CD14-positive monocyte (primary cell): Measurements from ENCODE around the gene SH3PXD2A. TPM values are rescaled to one million over a fixed set of nuclear protein-coding genes. Genes with fewer than 3 reads are reported as not detected.

Source experiments
- DNase-seq, 3 donors: peaks; one replicate each; pipeline ENCODE4 v3.0.0-alpha.2; 2011 to 2022
- H2AFZ ChIP-seq: 2 replicates; pipeline ENCODE4 v1.6.0; 2012; ENCODE audit warnings: mild to moderate bottlenecking, low read depth, low read length, inconsistent platforms; ENCODE audit not compliant: insufficient read depth, poor library complexity, severe bottlenecking
- H3K27ac ChIP-seq, 2 donors: 1 replicate in 1 of 2; 2 replicates in 1 of 2; pipeline ENCODE4 v1.5.1; 2012 to 2013; ENCODE audit warnings: low read length in 2 of 2, control low read depth in 1 of 2, inconsistent platforms in 1 of 2, low read depth in 1 of 2, mild to moderate bottlenecking in 1 of 2
- H3K27me3 ChIP-seq, 2 donors: one replicate each; pipeline versions ENCODE4 v1.6.0 to v1.6.1; 2011 to 2013; ENCODE audit warnings: low read length in 2 of 2; ENCODE audit not compliant: control insufficient read depth in 2 of 2, insufficient read depth in 2 of 2
- H3K36me3 ChIP-seq, 2 donors: replicated peaks in 1 of 2; 1 replicate in 1 of 2; 2 replicates in 1 of 2; pipeline versions ENCODE4 v1.5.1 to v1.6.1; 2012 to 2013; ENCODE audit warnings: low read length in 2 of 2, control low read depth in 1 of 2, inconsistent platforms in 1 of 2, mild to moderate bottlenecking in 1 of 2; ENCODE audit not compliant: insufficient read depth in 2 of 2, control insufficient read depth in 1 of 2
- H3K4me1 ChIP-seq, 2 donors: 1 replicate in 1 of 2; 2 replicates in 1 of 2; pipeline versions ENCODE4 v1.5.1 to v1.6.1; 2012 to 2013; ENCODE audit warnings: low read length in 2 of 2, control low read depth in 1 of 2, inconsistent platforms in 1 of 2, mild to moderate bottlenecking in 1 of 2, moderate library complexity in 1 of 2; ENCODE audit not compliant: insufficient read depth in 2 of 2, control insufficient read depth in 1 of 2
- H3K4me2 ChIP-seq: replicated peaks from 2 replicates; pipeline ENCODE3; 2012; ENCODE audit warnings: low read length, moderate library complexity, mild to moderate bottlenecking; ENCODE audit not compliant: poor library complexity, severe bottlenecking; ENCODE audit errors: extremely low read depth
- H3K4me3 ChIP-seq, 3 experiments: fragments of 200-600 bp in 1 of 3; sonication (generic) in 1 of 3; replicated peaks in 1 of 3; 1 replicate in 2 of 3; 2 replicates in 1 of 3; pipeline ENCODE4 v1.5.1; 2011 to 2013; ENCODE audit warnings: low read length in 3 of 3, mild to moderate bottlenecking in 3 of 3, control low read depth in 2 of 3, low read depth in 2 of 3, inconsistent platforms in 1 of 3, moderate library complexity in 1 of 3
- H3K79me2 ChIP-seq: 2 replicates; pipeline ENCODE4 v1.6.0; 2012; ENCODE audit warnings: mild to moderate bottlenecking, control low read depth, inconsistent platforms, low read length, moderate library complexity; ENCODE audit not compliant: insufficient read depth
- H3K9ac ChIP-seq: 2 replicates; pipeline ENCODE4 v1.6.0; 2017; ENCODE audit warnings: low read length, mild to moderate bottlenecking; ENCODE audit not compliant: insufficient read depth, poor library complexity, severe bottlenecking
- H3K9me3 ChIP-seq, 2 donors: replicated peaks in 1 of 2; 1 replicate in 1 of 2; 2 replicates in 1 of 2; pipeline versions ENCODE4 v1.5.1 to v1.6.1; 2012 to 2013; ENCODE audit warnings: low read length in 2 of 2, control low read depth in 1 of 2; ENCODE audit not compliant: control insufficient read depth in 1 of 2, insufficient read depth in 1 of 2
- H4K20me1 ChIP-seq: 2 replicates; pipeline ENCODE4 v1.6.0; 2012; ENCODE audit warnings: mild to moderate bottlenecking, low read length, control low read depth, moderate library complexity; ENCODE audit not compliant: insufficient read depth
- H3K27ac Mint-ChIP-seq, 7 donors: one replicate each; pipeline ENCODE4 v1.8.0; 2020; ENCODE audit warnings: mild to moderate bottlenecking in 7 of 7, mixed read lengths in 7 of 7, moderate library complexity in 6 of 7, inconsistent platforms in 2 of 7
- H3K27me3 Mint-ChIP-seq, 3 donors: one replicate each; pipeline ENCODE4 v1.8.0; 2021 to 2022; ENCODE audit warnings: low read depth in 3 of 3, mild to moderate bottlenecking in 3 of 3, mixed read lengths in 3 of 3, moderate library complexity in 3 of 3, inconsistent platforms in 1 of 3
- H3K36me3 Mint-ChIP-seq, 2 donors: one replicate each; pipeline ENCODE4 v1.8.0; 2020; ENCODE audit warnings: mixed read lengths in 2 of 2, inconsistent platforms in 1 of 2, mild to moderate bottlenecking in 1 of 2
- H3K4me1 Mint-ChIP-seq: one replicate; pipeline ENCODE4 v1.8.0; 2020; ENCODE audit warnings: mild to moderate bottlenecking, mixed read lengths
- H3K4me3 Mint-ChIP-seq, 2 donors: one replicate each; pipeline ENCODE4 v1.8.0; 2020; ENCODE audit warnings: mild to moderate bottlenecking in 2 of 2, mixed read lengths in 2 of 2, moderate library complexity in 1 of 2
- H3K9me3 Mint-ChIP-seq, 7 donors: one replicate each; pipeline ENCODE4 v1.8.0; 2020 to 2022; ENCODE audit warnings: mixed read lengths in 7 of 7, mild to moderate bottlenecking in 6 of 7, moderate library complexity in 6 of 7, inconsistent platforms in 2 of 7
- CTCF ChIP-seq: fragments of 200-600 bp; IDR thresholded peaks from one replicate; pipeline ENCODE4 v1.8.0; 2022; ENCODE audit warnings: antibody characterized with exemption, mild to moderate bottlenecking
- whole genome bisulfite sequencing: methylation state at CpG from one replicate; pipeline ENCODE4 v1.1.5; 2013; ENCODE audit warnings: missing lambda C conversion rate; ENCODE audit not compliant: insufficient coverage; 5-methylcytosine and 5-hydroxymethylcytosine counted together
- intact Hi-C, 2 donors: fragments of 100-400 bp; cut with micrococcal nuclease; formaldehyde crosslinking; loops; one replicate each; pipeline versions ENCODE4 v1.15.0 to v1.15.1; 2023
- polyA plus RNA-seq, 3 donors: library from polyadenylated mRNA; depleted of rRNA in 1 of 3; unstranded in 2 of 3; stranded (reverse) in 1 of 3; fragments of 300-500 nt in 2 of 3; fragments of >200 nt in 1 of 3; fragmentation: Illumina TruSeq in 2 of 3; gene quantifications; 1 replicate in 2 of 3; 2 replicates in 1 of 3; pipeline ENCODE4 v1.2.3, GENCODE V29; 2012 to 2021

The SH3PXD2A gene
- polyA plus RNA-seq, 3 donors = 0.01 to 0.76 (median 0.05) TPM

DNA sequence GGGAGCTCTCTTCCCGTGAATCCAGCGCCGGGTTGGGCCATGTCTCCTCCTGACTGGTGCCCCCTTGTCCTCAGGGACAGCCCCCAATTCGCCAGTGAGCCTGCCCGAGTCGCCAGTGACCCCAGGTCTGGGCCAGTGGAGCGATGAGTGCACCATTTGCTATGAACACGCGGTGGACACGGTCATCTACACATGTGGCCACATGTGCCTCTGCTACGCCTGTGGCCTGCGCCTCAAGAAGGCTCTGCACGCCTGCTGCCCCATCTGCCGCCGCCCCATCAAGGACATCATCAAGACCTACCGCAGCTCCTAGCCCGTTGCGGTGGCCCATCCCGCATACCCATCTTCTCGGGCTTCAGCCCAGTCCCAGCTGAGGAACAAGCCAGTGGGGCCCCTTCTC is 265.3 kb downstream of the SH3PXD2A start:
- H3K36me3 Mint-ChIP-seq = no peaks in the 10 kb centered on the region
- Histone ChIP-seq H3K79me2 (no peaks in the 10 kb centered on the region), H2AFZ (no peak overlapping the region), H3K4me1 (peaks cover under 1 to 2% of the 10 kb centered on the region in 2 donors), H3K9me3 (no peaks in the 10 kb centered on the region), H3K27me3 (no peaks in the 10 kb centered on the region), H3K36me3 (no peaks in the 10 kb centered on the region), H3K4me2 (no peak overlapping the region), H3K9ac (no peak overlapping the region), H3K4me3 (no peak overlapping the region), H3K27ac (no peak overlapping the region), H4K20me1 (peaks cover 3% of the 10 kb centered on the region)
- peaks cover 11% of the 10 kb centered on the region for H3K4me1 Mint-ChIP-seq
- no peak overlapping the region for H3K4me3 Mint-ChIP-seq
- no peak for TF ChIP-seq CTCF
- no peak for DNase-seq
- WGBS = 95% methylated on average over 18 of the region's 20 CpGs
- H3K9me3 Mint-ChIP-seq = peaks cover 4 to 16% (median 8%) of the 10 kb centered on the region in 7 donors
- intact Hi-C loops = no loop called here
- no peak overlapping the region for H3K27ac Mint-ChIP-seq
- peaks cover 7 to 22% (median 12%) of the 10 kb centered on the region in 3 donors for H3K27me3 Mint-ChIP-seq

GRCh38 chr10:103589074-103589630 is 266.2 kb downstream of the SH3PXD2A start:
- no peak for DNase-seq
- no peak for TF ChIP-seq CTCF
- H3K27me3 Mint-ChIP-seq = peaks cover 7 to 24% (median 15%) of the 10 kb centered on the region in 3 donors
- intact Hi-C loops = no loop called here
- H3K9ac ChIP-seq = no peak overlapping the region
- H3K9me3 ChIP-seq = no peaks in the 10 kb centered on the region
- H3K4me1 ChIP-seq = peaks cover 4 to 11% of the 10 kb centered on the region in 2 donors
- 98% methylated on average over 9 of the region's 15 CpGs for WGBS
- no peak overlapping the region for H3K27ac ChIP-seq
- H3K4me2 ChIP-seq = no peak overlapping the region
- peaks cover 13% of the 10 kb centered on the region for H3K4me1 Mint-ChIP-seq
- H3K79me2 ChIP-seq = no peaks in the 10 kb centered on the region
- H3K4me3 ChIP-seq = no peak overlapping the region
- H3K27ac Mint-ChIP-seq = peak overlapping the region in 1 of 7 donors; percentile 22
- no peaks in the 10 kb centered on the region for H3K36me3 ChIP-seq
- H3K36me3 Mint-ChIP-seq = no peaks in the 10 kb centered on the region
- H3K27me3 ChIP-seq = no peaks in the 10 kb centered on the region
- H4K20me1 ChIP-seq = peaks cover 3% of the 10 kb centered on the region
- peaks cover 4 to 18% (median 8%) of the 10 kb centered on the region in 7 donors for H3K9me3 Mint-ChIP-seq
- H3K4me3 Mint-ChIP-seq = no peak overlapping the region
- no peak overlapping the region for H2AFZ ChIP-seq
